Astrocyte (in vitro differentiated cells and primary cell): Measurements from ENCODE around the gene GDF7. TPM values are rescaled to one million over a fixed set of nuclear protein-coding genes. Genes with fewer than 3 reads are reported as not detected.

Experiments used
- DNase-seq: peaks from one replicate; pipeline ENCODE4 v3.0.0-alpha.2; 2010; ENCODE audit warnings: low read depth
- FAIRE-seq: peaks from 2 replicates; lab custom pipeline; 2011; peaks lifted over from hg19 to GRCh38; lab: Jason Lieb, UNC
- H2AFZ ChIP-seq: 2 replicates; pipeline ENCODE4 v1.6.0; 2012; ENCODE audit warnings: low read depth, low read length, inconsistent platforms
- H3K27ac ChIP-seq: 2 replicates; pipeline ENCODE4 v1.5.1; 2011; ENCODE audit warnings: low read depth, low read length, inconsistent platforms
- H3K27me3 ChIP-seq: 2 replicates; pipeline ENCODE4 v1.6.0; 2011; ENCODE audit warnings: low read length, inconsistent platforms; ENCODE audit not compliant: insufficient read depth
- H3K36me3 ChIP-seq: 2 replicates; pipeline ENCODE4 v1.5.1; 2011; ENCODE audit warnings: low read length, inconsistent platforms; ENCODE audit not compliant: insufficient read depth
- H3K4me1 ChIP-seq: 2 replicates; pipeline ENCODE4 v1.5.1; 2011; ENCODE audit warnings: low read length, inconsistent platforms; ENCODE audit not compliant: insufficient read depth
- H3K4me2 ChIP-seq: 2 replicates; pipeline ENCODE4 v1.6.0; 2012; ENCODE audit warnings: low read length, inconsistent platforms
- H3K4me3 ChIP-seq: 2 replicates; pipeline ENCODE4 v1.5.1; 2011; ENCODE audit warnings: low read depth, mild to moderate bottlenecking, low read length, inconsistent platforms; ENCODE audit not compliant: insufficient read depth
- H3K79me2 ChIP-seq: 2 replicates; pipeline ENCODE4 v1.6.0; 2012; ENCODE audit warnings: mild to moderate bottlenecking, low read length, inconsistent platforms; ENCODE audit not compliant: insufficient read depth
- H3K9ac ChIP-seq: 2 replicates; pipeline ENCODE4 v1.6.0; 2012; ENCODE audit warnings: mild to moderate bottlenecking, low read length, inconsistent platforms
- H3K9me3 ChIP-seq: 2 replicates; pipeline ENCODE4 v1.5.1; 2012; ENCODE audit warnings: low read depth, mild to moderate bottlenecking, low read length, inconsistent platforms; ENCODE audit not compliant: insufficient read depth
- H4K20me1 ChIP-seq: 2 replicates; pipeline ENCODE4 v1.6.0; 2012; ENCODE audit warnings: low read length, inconsistent platforms; ENCODE audit not compliant: insufficient read depth
- H3K27ac Mint-ChIP-seq: one replicate; pipeline ENCODE4 v1.8.0; 2021; ENCODE audit warnings: mild to moderate bottlenecking, mixed read lengths; ENCODE audit not compliant: unreplicated experiment
- H3K27me3 Mint-ChIP-seq: one replicate; pipeline ENCODE4 v1.8.0; 2021; ENCODE audit warnings: low read depth, mixed read lengths; ENCODE audit not compliant: unreplicated experiment
- H3K36me3 Mint-ChIP-seq: one replicate; pipeline ENCODE4 v1.8.0; 2021; ENCODE audit warnings: low read depth, mixed read lengths; ENCODE audit not compliant: unreplicated experiment
- H3K4me1 Mint-ChIP-seq: one replicate; pipeline ENCODE4 v1.8.0; 2021; ENCODE audit warnings: low read depth, mixed read lengths; ENCODE audit not compliant: unreplicated experiment
- H3K4me3 Mint-ChIP-seq: one replicate; pipeline ENCODE4 v1.8.0; 2021; ENCODE audit warnings: mild to moderate bottlenecking, moderate library complexity, mixed read lengths; ENCODE audit not compliant: unreplicated experiment
- H3K9me3 Mint-ChIP-seq: one replicate; pipeline ENCODE4 v1.8.0; 2021; ENCODE audit warnings: mild to moderate bottlenecking, mixed read lengths; ENCODE audit not compliant: unreplicated experiment
- CTCF ChIP-seq: IDR thresholded peaks from 2 replicates; pipeline ENCODE4 v1.5.1; 2011; ENCODE audit warnings: low read depth, mild to moderate bottlenecking, inconsistent platforms, low read length, moderate library complexity; ENCODE audit not compliant: insufficient read depth
- EZH2 ChIP-seq: IDR thresholded peaks from 2 replicates; pipeline ENCODE4 v1.6.1; 2012; ENCODE audit warnings: mild to moderate bottlenecking, low read length, inconsistent platforms; ENCODE audit not compliant: insufficient read depth
- total RNA-seq: library from RNA; stranded (reverse); gene quantifications from 2 replicates; pipeline ENCODE4 v1.2.1, GENCODE V29; 2021

The GDF7 gene
- total RNA-seq, 1 donor from 2014 or later: 1.9 TPM

- TF ChIP-seq CTCF (no peak), EZH2 (no peak)
- H3K27me3 Mint-ChIP-seq: peaks cover 77% of the 10 kb centered on the region
- peaks cover 4% of the 10 kb centered on the region for H3K9me3 Mint-ChIP-seq
- Histone ChIP-seq H4K20me1 (peaks cover 9% of the 10 kb centered on the region), H3K4me3 (no peak overlapping the region), H3K27me3 (peaks cover 76% of the 10 kb centered on the region), H3K36me3 (no peaks in the 10 kb centered on the region), H3K27ac (no peak overlapping the region), H3K9me3 (no peaks in the 10 kb centered on the region), H3K4me2 (no peak overlapping the region), H3K9ac (no peak overlapping the region), H3K79me2 (no peaks in the 10 kb centered on the region), H2AFZ (no peak overlapping the region), H3K4me1 (peaks cover 3% of the 10 kb centered on the region)
- no peak overlapping the region for H3K4me3 Mint-ChIP-seq
- no peak overlapping the region for H3K27ac Mint-ChIP-seq
- peaks cover 5% of the 10 kb centered on the region for H3K4me1 Mint-ChIP-seq
- FAIRE-seq (no peak), DNase-seq (no peak)
- H3K36me3 Mint-ChIP-seq: no peaks in the 10 kb centered on the region
These were observed 3.5 kb upstream of the GDF7 start for GRCh38 chr2:20663196-20664070.

- Histone ChIP-seq H3K27me3 (peaks cover 80% of the 10 kb centered on the region), H3K79me2 (no peaks in the 10 kb centered on the region), H3K4me3 (no peak overlapping the region), H3K9me3 (no peaks in the 10 kb centered on the region), H4K20me1 (peaks cover 15% of the 10 kb centered on the region), H3K4me2 (no peak overlapping the region), H3K36me3 (no peaks in the 10 kb centered on the region), H3K4me1 (peaks cover 3% of the 10 kb centered on the region), H3K9ac (no peak overlapping the region), H3K27ac (no peak overlapping the region), H2AFZ (no peak overlapping the region)
- TF ChIP-seq EZH2 (no peak), CTCF (no peak)
- no peak for FAIRE-seq
- H3K36me3 Mint-ChIP-seq: no peaks in the 10 kb centered on the region
- H3K27ac Mint-ChIP-seq: no peak overlapping the region
- DNase-seq: no peak
- H3K27me3 Mint-ChIP-seq: peaks cover 79% of the 10 kb centered on the region
- peaks cover 4% of the 10 kb centered on the region for H3K9me3 Mint-ChIP-seq
- H3K4me1 Mint-ChIP-seq: peaks cover 5% of the 10 kb centered on the region
- H3K4me3 Mint-ChIP-seq: no peak overlapping the region
These were observed 2.9 kb upstream of the GDF7 start for GRCh38 chr2:20664071-20664390.
